ENCODE measurements around the gene FAM120A. TPM values are rescaled to one million over a fixed set of nuclear protein-coding genes. Genes with fewer than 3 reads are reported as not detected.

FAM120A gene
- total and polyA plus RNA-seq, 2 donors (not counting 1 experiment from before 2014, with no cell fraction given), result 85.8 to 136 TPM

GRCh38 chr9:93427655-93428379, 23.7 kb upstream of the FAM120A start:
- no peaks in the 10 kb centered on the region for H3K79me2 ChIP-seq (ENCODE audit: control insufficient read depth, insufficient read depth, low read length)
- no peaks in the 10 kb centered on the region for H3K36me3 ChIP-seq (ENCODE audit: control insufficient read depth, insufficient read depth, low read length)
- no peak overlapping the region for H3K9ac ChIP-seq (ENCODE audit: insufficient read depth, low read length)
- TF ChIP-seq EZH2 (IDR thresholded peaks at IDR 0.05; ENCODE audit: low read length, missing control alignments) (no peak), CTCF (conservative IDR thresholded peaks at IDR 0.05 in 1 of 2, IDR thresholded peaks at IDR 0.05 in 1 of 2; ENCODE audit: low read depth in 1 of 2, low read length in 2 of 2) (peak in 1 of 2 donors; percentile 23)
- H3K27me3 ChIP-seq (ENCODE audit: control insufficient read depth, insufficient read depth, low read length), result no peaks in the 10 kb centered on the region
- no peaks in the 10 kb centered on the region for H4K20me1 ChIP-seq (ENCODE audit: control insufficient read depth, extremely low read depth, insufficient read depth, low read length)
- no peak overlapping the region for H3K4me3 ChIP-seq (replicated peaks in 1 of 4; ENCODE audit: control extremely low read depth in 1 of 4, insufficient read depth in 1 of 4, low read depth in 3 of 4, low read length in 4 of 4)
- no peaks in the 10 kb centered on the region for H3K9me3 ChIP-seq (ENCODE audit: control insufficient read depth, insufficient read depth, low read depth, low read length)
- H3K4me2 ChIP-seq (ENCODE audit: extremely low read depth, insufficient read depth, low read length), result no peak overlapping the region
- no peaks in the 10 kb centered on the region for H3K4me1 ChIP-seq (ENCODE audit: control insufficient read depth, extremely low read depth, insufficient read depth, low read length)
- H3K27ac ChIP-seq (ENCODE audit: insufficient read depth, low read length), result no peak overlapping the region
- H2AFZ ChIP-seq (ENCODE audit: low read length), result no peak overlapping the region
- no peak for DNase-seq (ENCODE audit: low read depth in 2 of 2)

GRCh38 chr9:93431539-93432105, 19.9 kb upstream of the FAM120A start:
- DNase-seq (ENCODE audit: low read depth in 2 of 2), result no peak

More at GRCh38 chr9:93431539-93432105, 19.9 kb upstream of the FAM120A start:
- Histone ChIP-seq H3K27me3 (ENCODE audit: control insufficient read depth, insufficient read depth, low read length) (no peaks in the 10 kb centered on the region), H3K4me2 (ENCODE audit: extremely low read depth, insufficient read depth, low read length) (no peak overlapping the region), H3K9ac (ENCODE audit: insufficient read depth, low read length) (no peak overlapping the region), H3K27ac (ENCODE audit: insufficient read depth, low read length) (no peak overlapping the region), H3K79me2 (ENCODE audit: control insufficient read depth, insufficient read depth, low read length) (no peaks in the 10 kb centered on the region), H3K4me3 (replicated peaks in 1 of 4; ENCODE audit: control extremely low read depth in 1 of 4, insufficient read depth in 1 of 4, low read depth in 3 of 4, low read length in 4 of 4) (no peak overlapping the region), H2AFZ (ENCODE audit: low read length) (no peak overlapping the region), H3K36me3 (ENCODE audit: control insufficient read depth, insufficient read depth, low read length) (no peaks in the 10 kb centered on the region), H3K4me1 (ENCODE audit: control insufficient read depth, extremely low read depth, insufficient read depth, low read length) (no peaks in the 10 kb centered on the region), H3K9me3 (ENCODE audit: control insufficient read depth, insufficient read depth, low read depth, low read length) (no peaks in the 10 kb centered on the region), H4K20me1 (ENCODE audit: control insufficient read depth, extremely low read depth, insufficient read depth, low read length) (no peaks in the 10 kb centered on the region)
- no peak for TF ChIP-seq CTCF (conservative IDR thresholded peaks at IDR 0.05 in 1 of 2, IDR thresholded peaks at IDR 0.05 in 1 of 2; ENCODE audit: low read depth in 1 of 2, low read length in 2 of 2)
- no peak for TF ChIP-seq EZH2 (IDR thresholded peaks at IDR 0.05; ENCODE audit: low read length, missing control alignments)

Measured in fibroblast of lung (primary cell).